Measurements from ENCODE around the gene CD84.

Gene CD84

DNA sequence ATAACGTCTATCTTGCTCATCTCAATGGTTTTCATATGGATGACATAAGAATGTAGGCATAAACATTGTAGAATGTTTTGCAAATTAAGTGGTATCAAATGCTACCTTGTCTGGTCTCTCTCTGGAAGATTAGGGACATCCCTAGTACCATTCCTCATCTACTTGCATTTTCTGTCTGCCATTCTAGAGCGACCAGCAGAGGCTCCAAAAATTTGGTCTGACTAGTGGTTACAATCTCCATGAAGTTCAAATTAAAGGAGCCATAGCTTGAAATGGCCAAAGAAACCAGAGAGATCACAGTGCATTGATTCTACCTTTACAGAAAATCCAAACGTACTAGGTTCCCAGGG is 1.1 kb downstream of the CD84 start:
- Histone ChIP-seq H3K27me3 (no peaks in the 10 kb centered on the region), H3K4me3 (ENCODE audit: low read depth in 1 of 2, low read length in 1 of 2) (no peak overlapping the region), H3K4me1 (ENCODE audit: control insufficient read depth in 1 of 2, insufficient read depth in 1 of 2, low read depth in 1 of 2, low read length in 1 of 2) (peaks cover 28 to 59% of the 10 kb centered on the region in 2 experiments), H3K36me3 (no peaks in the 10 kb centered on the region), H3K9me3 (no peaks in the 10 kb centered on the region), H3K27ac (no peak overlapping the region)
- TF ChIP-seq, protein P1, sequence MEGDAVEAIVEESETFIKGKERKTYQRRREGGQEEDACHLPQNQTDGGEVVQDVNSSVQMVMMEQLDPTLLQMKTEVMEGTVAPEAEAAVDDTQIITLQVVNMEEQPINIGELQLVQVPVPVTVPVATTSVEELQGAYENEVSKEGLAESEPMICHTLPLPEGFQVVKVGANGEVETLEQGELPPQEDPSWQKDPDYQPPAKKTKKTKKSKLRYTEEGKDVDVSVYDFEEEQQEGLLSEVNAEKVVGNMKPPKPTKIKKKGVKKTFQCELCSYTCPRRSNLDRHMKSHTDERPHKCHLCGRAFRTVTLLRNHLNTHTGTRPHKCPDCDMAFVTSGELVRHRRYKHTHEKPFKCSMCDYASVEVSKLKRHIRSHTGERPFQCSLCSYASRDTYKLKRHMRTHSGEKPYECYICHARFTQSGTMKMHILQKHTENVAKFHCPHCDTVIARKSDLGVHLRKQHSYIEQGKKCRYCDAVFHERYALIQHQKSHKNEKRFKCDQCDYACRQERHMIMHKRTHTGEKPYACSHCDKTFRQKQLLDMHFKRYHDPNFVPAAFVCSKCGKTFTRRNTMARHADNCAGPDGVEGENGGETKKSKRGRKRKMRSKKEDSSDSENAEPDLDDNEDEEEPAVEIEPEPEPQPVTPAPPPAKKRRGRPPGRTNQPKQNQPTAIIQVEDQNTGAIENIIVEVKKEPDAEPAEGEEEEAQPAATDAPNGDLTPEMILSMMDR (IDR thresholded peaks at IDR 0.05): no peak

- H3K27ac ChIP-seq: no peak overlapping the region
- H3K4me3 ChIP-seq (ENCODE audit: low read depth in 1 of 2, low read length in 1 of 2): no peak overlapping the region
- TF ChIP-seq, protein P1 (IDR thresholded peaks at IDR 0.05): no peak
- H3K9me3 ChIP-seq: no peaks in the 10 kb centered on the region
- H3K36me3 ChIP-seq: no peaks in the 10 kb centered on the region
- H3K27me3 ChIP-seq: no peaks in the 10 kb centered on the region
- peaks cover 28 to 59% of the 10 kb centered on the region in 2 experiments for H3K4me1 ChIP-seq (ENCODE audit: control insufficient read depth in 1 of 2, insufficient read depth in 1 of 2, low read depth in 1 of 2, low read length in 1 of 2)
Observed at GRCh38 chr1:160577671-160578070, 1.6 kb downstream of the CD84 start.

DNA sequence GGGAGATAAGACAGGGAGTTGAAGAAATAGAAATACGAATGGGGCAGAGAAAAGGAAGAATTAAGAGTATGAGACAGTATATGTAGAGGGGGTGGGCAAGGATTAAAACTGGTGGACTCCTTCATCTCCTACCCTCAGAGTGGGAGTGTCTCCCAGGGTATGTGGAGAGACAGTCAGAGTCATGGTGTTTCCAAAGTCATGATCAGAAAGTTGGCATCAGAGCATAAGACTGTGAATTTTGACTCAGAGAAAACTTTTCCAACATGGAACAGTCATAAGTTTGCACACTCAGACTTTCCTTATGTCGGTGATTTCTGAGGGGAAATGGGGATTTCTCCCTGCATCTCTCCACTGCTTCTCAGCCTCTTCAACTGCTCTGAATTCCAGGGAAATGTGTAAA is 2.4 kb downstream of the CD84 start:
- Histone ChIP-seq H3K36me3 (no peaks in the 10 kb centered on the region), H3K4me3 (ENCODE audit: low read depth in 1 of 2, low read length in 1 of 2) (no peak overlapping the region), H3K9me3 (no peaks in the 10 kb centered on the region), H3K27ac (no peak overlapping the region), H3K4me1 (ENCODE audit: control insufficient read depth in 1 of 2, insufficient read depth in 1 of 2, low read depth in 1 of 2, low read length in 1 of 2) (peaks cover 28 to 59% of the 10 kb centered on the region in 2 experiments), H3K27me3 (no peaks in the 10 kb centered on the region)
- TF ChIP-seq, protein P1 (IDR thresholded peaks at IDR 0.05): no peak

DNA sequence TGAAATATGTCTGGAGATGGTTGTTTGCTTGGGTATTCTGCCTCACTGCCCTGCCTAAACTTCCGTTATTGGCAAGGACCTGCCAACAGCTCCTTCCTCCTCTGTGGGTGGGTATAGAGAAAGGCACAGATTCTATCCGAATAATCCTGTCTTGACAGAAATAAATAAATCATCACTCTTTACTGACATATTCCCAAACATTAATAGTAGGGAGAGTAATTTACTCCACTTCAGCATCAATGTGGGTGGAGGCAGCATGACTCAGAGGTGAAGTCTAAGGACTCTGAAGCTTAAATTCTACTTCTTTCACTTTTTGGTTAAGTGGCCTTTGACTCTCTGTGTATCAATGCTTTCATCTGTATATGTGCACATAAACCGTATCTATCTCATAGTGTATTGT is 2.9 kb downstream of the CD84 start:
- TF ChIP-seq, protein P1 (IDR thresholded peaks at IDR 0.05): no peak
- Histone ChIP-seq H3K36me3 (no peaks in the 10 kb centered on the region), H3K27me3 (no peaks in the 10 kb centered on the region), H3K27ac (peak overlapping the region; percentile 82), H3K4me3 (ENCODE audit: low read depth in 1 of 2, low read length in 1 of 2) (no peak overlapping the region), H3K4me1 (ENCODE audit: control insufficient read depth in 1 of 2, insufficient read depth in 1 of 2, low read depth in 1 of 2, low read length in 1 of 2) (peaks cover 28 to 59% of the 10 kb centered on the region in 2 experiments), H3K9me3 (no peaks in the 10 kb centered on the region)

DNA sequence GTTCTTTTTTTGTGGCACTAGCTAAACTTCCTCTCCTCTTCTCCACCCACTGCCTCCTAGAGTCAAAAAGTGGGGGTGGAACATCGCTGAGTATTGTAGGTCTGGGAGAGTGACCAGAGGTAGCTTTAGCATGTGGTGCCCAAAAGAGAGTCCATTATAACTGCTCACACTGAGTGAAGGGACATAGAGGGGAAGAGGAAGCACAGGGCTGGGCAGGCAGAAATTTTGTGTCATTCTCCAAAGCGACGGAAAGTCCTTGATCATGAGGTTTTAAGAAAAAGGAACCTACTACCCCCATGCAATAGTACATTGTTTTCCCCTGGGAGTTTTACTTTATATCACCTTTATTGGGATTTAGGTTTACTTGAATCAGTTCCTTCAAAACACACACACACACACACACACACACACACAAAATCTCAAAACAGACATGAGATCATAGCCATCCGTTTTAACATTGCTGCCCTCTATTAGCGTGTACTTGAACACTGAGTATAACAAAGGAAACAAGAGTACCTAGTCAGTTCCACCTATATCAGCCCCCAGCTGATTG is 4.1 kb downstream of the CD84 start:
- Histone ChIP-seq H3K36me3 (no peaks in the 10 kb centered on the region), H3K27me3 (no peaks in the 10 kb centered on the region), H3K4me1 (ENCODE audit: control insufficient read depth in 1 of 2, insufficient read depth in 1 of 2, low read depth in 1 of 2, low read length in 1 of 2) (peaks cover 26 to 54% of the 10 kb centered on the region in 2 experiments), H3K27ac (peak overlapping the region; percentile 82), H3K4me3 (ENCODE audit: low read depth in 1 of 2, low read length in 1 of 2) (no peak overlapping the region), H3K9me3 (no peaks in the 10 kb centered on the region)
- TF ChIP-seq, protein P1 (IDR thresholded peaks at IDR 0.05): no peak

DNA sequence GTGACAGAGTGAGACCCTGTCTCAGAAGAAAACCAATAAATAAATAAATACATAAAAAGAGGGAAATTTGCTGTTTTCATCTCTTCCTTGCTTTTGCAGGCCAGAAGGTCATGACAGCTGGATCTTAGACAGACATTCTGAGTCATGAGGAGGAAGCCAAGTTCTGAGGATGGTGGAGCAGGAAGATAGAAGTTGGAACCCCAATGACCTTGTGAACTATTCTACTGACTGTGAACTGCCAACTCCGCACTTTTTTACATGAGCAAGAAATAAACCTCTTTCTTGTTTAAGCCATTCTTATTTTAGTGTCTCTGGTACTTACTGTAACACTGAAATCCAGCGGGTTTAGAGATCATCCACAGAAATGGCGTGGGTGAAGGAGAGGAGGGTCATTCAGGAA is 8.5 kb downstream of the CD84 start:
- H3K27me3 ChIP-seq: no peaks in the 10 kb centered on the region
- H3K27ac ChIP-seq: no peak overlapping the region
- no peaks in the 10 kb centered on the region for H3K36me3 ChIP-seq
- no peak overlapping the region for H3K4me3 ChIP-seq (ENCODE audit: low read depth in 1 of 2, low read length in 1 of 2)
- TF ChIP-seq, protein P1 (IDR thresholded peaks at IDR 0.05): no peak
- peaks cover 16 to 27% of the 10 kb centered on the region in 2 experiments for H3K4me1 ChIP-seq (ENCODE audit: control insufficient read depth in 1 of 2, insufficient read depth in 1 of 2, low read depth in 1 of 2, low read length in 1 of 2)
- no peaks in the 10 kb centered on the region for H3K9me3 ChIP-seq

Data from neutrophil (primary cell).